GM21529 (cell line): ENCODE results near the gene MIAT.

Experiments
- ATAC-seq: cut with Tn5 transposase; IDR thresholded peaks from one replicate; pipeline ENCODE4 v1.9.1; 2021; ENCODE audit not compliant: unreplicated experiment

The MIAT gene

GRCh38 chr22:26631282-26631681 is 26.1 kb upstream of the MIAT start:
- ATAC-seq: no peak

GRCh38 chr22:26632422-26633155 is 24.8 kb upstream of the MIAT start:
- no peak for ATAC-seq

DNA sequence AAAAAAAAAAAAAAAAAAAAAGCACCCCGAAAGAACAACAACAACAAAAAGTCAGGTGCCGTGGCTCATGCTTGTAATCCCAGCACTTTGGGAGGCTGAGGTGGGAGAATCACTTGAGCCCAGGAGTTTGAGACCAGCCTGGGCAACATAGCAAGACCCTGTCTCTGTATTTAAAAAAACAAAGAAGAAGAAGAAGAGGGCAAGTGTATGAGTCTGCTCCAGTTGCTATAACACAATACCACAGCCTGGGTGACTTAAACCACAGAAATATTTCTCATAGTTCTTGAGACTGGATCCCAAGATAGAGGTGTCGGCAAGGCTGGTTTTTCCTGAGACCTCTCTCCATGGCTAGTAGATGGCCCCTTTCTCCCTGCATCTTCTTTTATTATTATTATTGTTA is 23.2 kb upstream of the MIAT start:
- no peak for ATAC-seq

DNA sequence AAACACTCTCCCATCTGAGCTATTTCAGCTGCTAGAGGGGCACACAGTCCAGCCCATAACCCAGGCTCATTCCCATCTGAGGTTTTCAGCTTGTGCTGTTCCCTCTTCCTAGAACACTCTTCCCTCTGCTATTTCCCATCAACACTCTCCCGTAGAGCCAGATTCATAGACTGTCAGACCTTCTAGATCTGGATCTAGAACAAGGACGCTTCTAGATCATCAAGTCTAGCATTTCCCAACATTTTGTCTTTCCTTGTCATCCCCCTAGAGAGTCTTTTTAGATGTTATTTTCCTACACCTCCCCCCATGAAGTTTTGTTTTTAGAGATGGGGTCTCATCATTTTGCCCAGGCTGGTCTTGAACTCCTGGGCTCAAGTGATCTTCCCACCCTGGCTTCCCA is 22.3 kb upstream of the MIAT start:
- no peak for ATAC-seq

DNA sequence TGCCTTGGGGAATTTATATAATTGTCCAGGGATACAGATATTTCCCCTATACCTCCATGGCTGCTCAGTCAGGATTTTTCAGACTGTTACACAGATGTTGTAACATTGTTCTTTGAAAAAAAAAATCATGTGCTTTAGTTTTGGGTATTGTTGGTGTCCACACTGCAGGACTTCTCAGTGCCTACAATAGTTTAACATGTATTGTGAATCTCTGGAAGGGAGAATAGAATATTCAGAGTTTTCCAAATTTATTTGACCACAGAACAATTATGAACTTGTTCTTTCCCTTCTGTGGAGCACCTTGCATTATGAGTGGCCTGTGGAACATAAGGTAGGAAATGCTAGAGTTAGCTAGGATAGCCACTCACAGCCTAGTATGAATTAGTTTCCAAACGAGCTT is 21.1 kb upstream of the MIAT start:
- ATAC-seq: no peak

- no peak for ATAC-seq
Measured at GRCh38 chr22:26642465-26643417, 14.6 kb upstream of the MIAT start.

GRCh38 chr22:26643418-26644100 is 13.8 kb upstream of the MIAT start:
- no peak for ATAC-seq

GRCh38 chr22:26646158-26646557 is 11.2 kb upstream of the MIAT start:
- ATAC-seq: no peak

GRCh38 chr22:26648011-26648497 is 9.3 kb upstream of the MIAT start:
- ATAC-seq: no peak

- ATAC-seq: no peak
Measured at GRCh38 chr22:26648528-26649388, 8.6 kb upstream of the MIAT start.

DNA sequence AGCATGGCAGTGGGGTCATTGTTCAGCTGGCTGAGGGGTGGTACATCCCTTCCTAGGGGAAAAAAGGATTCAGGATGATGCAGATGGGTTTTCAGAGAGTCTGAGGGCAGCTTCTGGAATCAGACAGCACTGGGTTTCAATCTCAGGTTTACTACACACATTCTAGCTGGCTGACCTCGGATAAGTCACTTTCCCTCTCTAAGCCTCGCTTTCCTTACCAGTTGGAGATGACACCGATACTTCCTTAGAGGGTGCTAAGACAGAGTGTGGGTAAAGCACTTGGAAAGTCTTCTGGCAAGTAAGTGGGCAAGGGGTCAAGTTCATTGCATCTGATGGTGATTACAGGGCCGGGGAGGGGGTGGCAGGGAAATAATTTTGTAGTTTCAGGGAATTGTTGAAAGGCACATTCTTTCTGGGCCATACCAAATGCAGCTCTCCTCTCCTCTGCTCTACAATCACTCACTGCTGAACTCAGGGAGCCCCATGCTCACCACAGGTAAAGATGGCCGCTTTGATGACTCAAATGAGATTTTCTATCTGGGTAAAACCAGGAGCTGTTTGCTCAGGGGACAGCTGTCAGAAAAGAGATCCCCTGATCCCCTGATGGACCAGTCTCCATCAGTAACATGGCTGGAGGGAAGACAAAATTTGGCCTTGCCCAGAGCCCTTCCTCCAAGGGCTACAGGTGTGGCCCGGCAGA is 6.5 kb upstream of the MIAT start:
- ATAC-seq: no peak

DNA sequence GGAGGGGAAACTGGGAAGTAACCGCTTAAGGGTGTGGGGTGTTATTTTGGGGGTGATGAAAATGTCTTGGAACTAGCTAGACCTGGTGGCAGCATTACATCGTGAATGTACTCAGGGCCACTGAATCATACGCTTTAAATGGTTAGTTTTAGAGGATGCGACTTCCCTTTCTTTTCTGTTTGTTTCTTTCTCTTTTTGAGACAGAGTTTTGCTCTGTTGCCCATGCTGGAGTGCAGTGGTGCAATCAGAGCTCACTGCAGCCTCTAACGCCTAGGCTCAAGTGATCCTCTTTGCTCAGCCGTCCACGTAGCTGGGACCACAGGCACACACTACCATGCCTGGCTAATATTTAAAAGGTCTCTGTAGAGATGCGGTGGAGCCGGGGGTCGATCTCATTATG is 5.6 kb upstream of the MIAT start:
- ATAC-seq: no peak

GRCh38 chr22:26658161-26658560 is 773 bp downstream of the MIAT start:
- ATAC-seq: no peak

- ATAC-seq: no peak
Measured at GRCh38 chr22:26658671-26659478, 1.5 kb downstream of the MIAT start.

GRCh38 chr22:26660356-26660755 is 3.0 kb downstream of the MIAT start:
- no peak for ATAC-seq

DNA sequence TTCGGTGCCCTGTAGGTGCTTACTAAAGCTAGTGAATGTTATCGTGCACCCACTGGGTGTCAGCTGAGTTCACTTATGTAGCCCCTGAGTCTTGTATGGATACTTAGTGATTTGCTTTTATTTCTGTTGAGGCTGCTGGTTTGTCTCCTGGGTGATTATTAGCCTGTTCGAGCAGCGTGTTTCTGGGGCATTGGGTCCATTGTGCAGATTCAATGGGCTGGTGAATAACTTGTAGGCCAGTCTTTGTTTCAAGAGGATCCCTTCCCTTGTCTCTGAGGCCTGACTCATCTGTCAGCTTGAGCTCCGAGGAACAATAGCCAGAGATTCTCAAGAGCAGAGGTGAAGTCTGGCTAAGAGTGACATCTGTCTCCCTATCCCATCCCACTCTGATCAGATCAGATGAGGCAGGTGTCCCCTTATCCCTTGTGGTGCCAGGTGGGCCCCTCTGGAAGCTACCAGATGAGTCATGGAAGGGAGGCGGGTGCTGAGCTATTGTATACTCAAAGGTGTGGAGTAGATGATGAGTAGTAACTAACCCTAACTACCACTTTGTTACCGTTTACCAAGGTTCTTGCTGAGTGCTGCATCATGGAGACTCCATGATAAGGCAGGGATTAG is 3.7 kb downstream of the MIAT start:
- ATAC-seq: no peak

DNA sequence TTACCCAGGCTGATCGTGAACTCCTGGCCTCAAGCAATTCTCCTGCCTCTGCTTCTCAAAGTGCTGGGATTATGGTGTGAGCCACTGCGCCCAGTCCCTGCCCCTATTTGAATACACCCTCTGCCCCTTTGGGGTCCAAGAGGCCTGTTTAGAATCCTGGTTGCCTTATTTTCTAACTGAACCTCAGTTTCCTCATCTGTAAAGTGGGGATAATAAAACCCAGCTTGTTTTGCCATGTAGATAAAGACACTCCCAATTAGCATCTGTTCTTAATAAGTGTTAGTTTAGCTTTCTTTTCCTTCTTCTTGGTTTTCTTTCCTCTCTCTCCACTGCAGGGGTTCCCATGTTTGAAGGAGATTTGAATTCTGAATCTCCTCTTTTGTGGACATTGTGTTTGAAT is 4.8 kb downstream of the MIAT start:
- no peak for ATAC-seq

GRCh38 chr22:26663374-26663923 is 6.1 kb downstream of the MIAT start:
- ATAC-seq: no peak
